Neural progenitor cell (in vitro differentiated cells): ENCODE data around the gene MS4A4A.

Experiments
- EZH2 ChIP-seq: fragments of 200-600 bp; sonication (generic); IDR thresholded peaks from 2 replicates; pipeline ENCODE4 v1.6.1; 2017; ENCODE audit warnings: antibody characterized with exemption, mild to moderate bottlenecking, moderate library complexity
- EZH2phosphoT487 ChIP-seq: fragments of 200-600 bp; sonication (generic); IDR thresholded peaks from 2 replicates; pipeline ENCODE4 v1.6.1; 2017; ENCODE audit warnings: antibody characterized with exemption
- TF ChIP-seq, protein P1 (sequence below): fragments of 200-600 bp; sonication (generic); IDR thresholded peaks from 2 replicates; pipeline ENCODE4 v1.5.1; 2017; ENCODE audit warnings: antibody characterized with exemption, mild to moderate bottlenecking

DNA sequence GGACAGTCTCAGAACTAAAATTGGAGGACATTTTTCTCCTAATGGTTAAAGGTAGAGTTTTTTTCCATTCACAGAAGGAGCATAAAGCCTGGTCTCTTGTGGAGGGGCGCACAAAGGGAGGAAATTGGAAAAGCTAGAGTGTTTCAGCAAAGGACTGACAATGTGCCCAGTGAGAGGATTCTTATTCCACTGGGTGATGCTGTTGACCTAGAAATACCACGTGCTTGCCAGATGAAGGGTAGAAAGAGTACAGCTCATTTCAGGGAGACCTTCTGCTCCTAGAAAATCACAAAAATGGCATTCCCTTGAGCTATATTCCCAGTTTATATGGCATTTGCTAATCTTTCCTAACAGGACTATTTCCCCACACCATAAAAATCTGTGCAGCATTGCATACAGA lies 67.7 kb downstream of the MS4A4A start:
- TF ChIP-seq, protein P1, sequence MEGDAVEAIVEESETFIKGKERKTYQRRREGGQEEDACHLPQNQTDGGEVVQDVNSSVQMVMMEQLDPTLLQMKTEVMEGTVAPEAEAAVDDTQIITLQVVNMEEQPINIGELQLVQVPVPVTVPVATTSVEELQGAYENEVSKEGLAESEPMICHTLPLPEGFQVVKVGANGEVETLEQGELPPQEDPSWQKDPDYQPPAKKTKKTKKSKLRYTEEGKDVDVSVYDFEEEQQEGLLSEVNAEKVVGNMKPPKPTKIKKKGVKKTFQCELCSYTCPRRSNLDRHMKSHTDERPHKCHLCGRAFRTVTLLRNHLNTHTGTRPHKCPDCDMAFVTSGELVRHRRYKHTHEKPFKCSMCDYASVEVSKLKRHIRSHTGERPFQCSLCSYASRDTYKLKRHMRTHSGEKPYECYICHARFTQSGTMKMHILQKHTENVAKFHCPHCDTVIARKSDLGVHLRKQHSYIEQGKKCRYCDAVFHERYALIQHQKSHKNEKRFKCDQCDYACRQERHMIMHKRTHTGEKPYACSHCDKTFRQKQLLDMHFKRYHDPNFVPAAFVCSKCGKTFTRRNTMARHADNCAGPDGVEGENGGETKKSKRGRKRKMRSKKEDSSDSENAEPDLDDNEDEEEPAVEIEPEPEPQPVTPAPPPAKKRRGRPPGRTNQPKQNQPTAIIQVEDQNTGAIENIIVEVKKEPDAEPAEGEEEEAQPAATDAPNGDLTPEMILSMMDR: peak; percentile 35
- TF ChIP-seq EZH2phosphoT487: no peak
- TF ChIP-seq EZH2: no peak
